PC-9 (cell line): ENCODE measurements around the gene FGF1. TPM values are rescaled to one million over a fixed set of nuclear protein-coding genes. Genes with fewer than 3 reads are reported as not detected.

Source experiments
- BruUV-seq: library from RNA; stranded (reverse); fragments of 400-500 nt; replicated peaks from 2 replicates; lab custom pipeline; 2021; lab: Mats Ljungman, UMichigan
- CTCF ChIA-PET: fragments of 300-600 bp; sonication (Branson Sonifier 250); formaldehyde crosslinking; loops from one replicate; lab custom pipeline; 2022; ENCODE audit warnings: antibody characterized with exemption; lab: Charles Lee
- POLR2A ChIA-PET: fragments of 300-600 bp; sonication (Branson Sonifier 250); formaldehyde crosslinking; loops from one replicate; lab custom pipeline; 2022; ENCODE audit warnings: antibody characterized with exemption; ENCODE audit not compliant: unreplicated experiment; lab: Charles Lee
- DNase-seq, 2 experiments: peaks; one replicate each; pipeline versions ENCODE4 v3.0.0 to v3.0.0-alpha.2; 2015 to 2022; ENCODE audit warnings: mixed read lengths in 1 of 2
- H2AFZ ChIP-seq: fragments of 200-600 bp; sonication (generic); 2 replicates; pipeline ENCODE4 v1.8.1; 2017; ENCODE audit warnings: antibody characterized with exemption
- H3F3A ChIP-seq: fragments of 200-600 bp; sonication (generic); 2 replicates; pipeline ENCODE4 v1.8.1; 2017; ENCODE audit warnings: antibody characterized with exemption, mild to moderate bottlenecking, low read depth; ENCODE audit not compliant: insufficient read depth
- H3K27ac ChIP-seq: fragments of 200-600 bp; sonication (generic); 2 replicates; pipeline ENCODE4 v1.6.1; 2016; ENCODE audit warnings: mixed run types
- H3K27me3 ChIP-seq: fragments of 200-600 bp; sonication (generic); 2 replicates; pipeline ENCODE4 v1.6.1; 2016; ENCODE audit warnings: low read depth, mixed run types; ENCODE audit not compliant: insufficient read depth
- H3K36me3 ChIP-seq: fragments of 200-600 bp; sonication (generic); 2 replicates; pipeline ENCODE4 v1.6.1; 2016; ENCODE audit warnings: low read depth, mixed run types
- H3K4me1 ChIP-seq: fragments of 200-600 bp; sonication (generic); replicated peaks from 2 replicates; pipeline ENCODE4 v1.6.1; 2016; ENCODE audit warnings: mixed run types; ENCODE audit not compliant: insufficient read depth
- H3K4me2 ChIP-seq: fragments of 200-600 bp; sonication (generic); 2 replicates; pipeline ENCODE4 v1.6.1; 2017; ENCODE audit warnings: mixed run types
- H3K4me3 ChIP-seq: fragments of 200-600 bp; sonication (generic); 2 replicates; pipeline ENCODE4 v1.6.1; 2016; ENCODE audit warnings: mixed run types
- H3K79me2 ChIP-seq: fragments of 200-600 bp; sonication (generic); 2 replicates; pipeline ENCODE4 v1.6.1; 2017; ENCODE audit warnings: low read depth, mixed run types
- H3K9me2 ChIP-seq: fragments of 200-600 bp; sonication (generic); 2 replicates; pipeline ENCODE4 v1.8.1; 2017; ENCODE audit warnings: mild to moderate bottlenecking; ENCODE audit not compliant: insufficient read depth
- H3K9me3 ChIP-seq: fragments of 200-600 bp; sonication (generic); 2 replicates; pipeline ENCODE4 v1.8.1; 2016; ENCODE audit warnings: low read depth; ENCODE audit not compliant: insufficient read depth
- H4K20me1 ChIP-seq: fragments of 200-600 bp; sonication (generic); 2 replicates; pipeline ENCODE4 v1.8.1; 2017; ENCODE audit not compliant: insufficient read depth
- EZH2 ChIP-seq: fragments of 200-600 bp; sonication (generic); IDR thresholded peaks from 2 replicates; pipeline ENCODE4 v1.8.0; 2017; ENCODE audit warnings: antibody characterized with exemption, low read depth
- intact Hi-C: fragments of 100-400 bp; cut with micrococcal nuclease; formaldehyde crosslinking; loops from one replicate; pipeline ENCODE4 v1.10.0; 2022; ENCODE audit not compliant: unreplicated experiment
- total RNA-seq: library from RNA; stranded (reverse); gene quantifications from 2 replicates; pipeline ENCODE4 v1.2.3, GENCODE V29; 2021
- TF ChIP-seq, protein P1 (sequence below): fragments of 200-600 bp; sonication (generic); conservative IDR thresholded peaks from 2 replicates; pipeline ENCODE4 v1.6.1; 2017; ENCODE audit warnings: mixed run types, antibody characterized with exemption, mild to moderate bottlenecking, moderate library complexity

Gene FGF1
- total RNA-seq, 1 experiment from 2014 or later = 0.44 TPM

- Histone ChIP-seq H3K4me3 (no peak overlapping the region), H3F3A (peaks cover 7% of the 10 kb centered on the region; the same call in 1 of the 2 replicates), H3K27me3 (no peaks in the 10 kb centered on the region), H3K79me2 (no peaks in the 10 kb centered on the region), H3K27ac (no peak overlapping the region), H3K36me3 (no peaks in the 10 kb centered on the region), H4K20me1 (no peaks in the 10 kb centered on the region), H3K4me1 (no peaks in the 10 kb centered on the region), H3K9me2 (no peaks in the 10 kb centered on the region), H3K4me2 (no peak overlapping the region), H3K9me3 (no peaks in the 10 kb centered on the region), H2AFZ (no peak overlapping the region)
- TF ChIP-seq, protein P1, sequence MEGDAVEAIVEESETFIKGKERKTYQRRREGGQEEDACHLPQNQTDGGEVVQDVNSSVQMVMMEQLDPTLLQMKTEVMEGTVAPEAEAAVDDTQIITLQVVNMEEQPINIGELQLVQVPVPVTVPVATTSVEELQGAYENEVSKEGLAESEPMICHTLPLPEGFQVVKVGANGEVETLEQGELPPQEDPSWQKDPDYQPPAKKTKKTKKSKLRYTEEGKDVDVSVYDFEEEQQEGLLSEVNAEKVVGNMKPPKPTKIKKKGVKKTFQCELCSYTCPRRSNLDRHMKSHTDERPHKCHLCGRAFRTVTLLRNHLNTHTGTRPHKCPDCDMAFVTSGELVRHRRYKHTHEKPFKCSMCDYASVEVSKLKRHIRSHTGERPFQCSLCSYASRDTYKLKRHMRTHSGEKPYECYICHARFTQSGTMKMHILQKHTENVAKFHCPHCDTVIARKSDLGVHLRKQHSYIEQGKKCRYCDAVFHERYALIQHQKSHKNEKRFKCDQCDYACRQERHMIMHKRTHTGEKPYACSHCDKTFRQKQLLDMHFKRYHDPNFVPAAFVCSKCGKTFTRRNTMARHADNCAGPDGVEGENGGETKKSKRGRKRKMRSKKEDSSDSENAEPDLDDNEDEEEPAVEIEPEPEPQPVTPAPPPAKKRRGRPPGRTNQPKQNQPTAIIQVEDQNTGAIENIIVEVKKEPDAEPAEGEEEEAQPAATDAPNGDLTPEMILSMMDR = no peak
- TF ChIP-seq EZH2 = no peak
- ChIA-PET CTCF (no interaction called here), POLR2A (interaction anchor here (0.7 kb wide), 1 partner anchor 20 kb away, joined by 3 read pairs; no protein-coding TSS in a partner anchor)
- DNase-seq = no peak
- BruUV-seq = no TSS peak
- intact Hi-C loops = no loop called here
These were observed 2.5 kb upstream of the FGF1 start for GRCh38 chr5:142688281-142688989.

DNA sequence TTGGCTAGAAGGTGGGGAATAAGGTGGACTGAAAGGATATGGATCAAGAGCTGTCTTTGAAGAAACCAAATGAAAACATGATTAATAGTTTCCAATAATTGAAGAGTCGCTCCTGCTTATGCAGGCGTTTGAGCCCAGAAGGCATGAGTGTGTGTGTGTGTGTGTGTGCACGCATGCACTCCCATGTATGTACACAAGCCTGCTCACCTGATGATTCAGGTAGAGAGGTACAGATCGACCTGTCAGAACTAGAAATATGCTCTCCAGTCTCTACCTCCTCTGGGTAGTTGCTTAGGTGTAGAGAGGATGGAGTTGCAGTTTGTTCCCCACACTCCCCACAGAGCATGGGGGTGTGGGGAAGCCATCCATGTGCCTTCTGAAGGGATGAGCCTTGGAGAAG lies 1.1 kb upstream of the FGF1 start:
- H3K27ac ChIP-seq = no peak overlapping the region
- CTCF ChIA-PET = interaction anchor here (2.1 kb wide), 1 partner anchor 12 kb away, joined by 6 read pairs; no protein-coding TSS in a partner anchor

GRCh38 chr5:142686210-142686734 lies 382 bp upstream of the FGF1 start:
- peaks cover 20% of the 10 kb centered on the region for H3F3A ChIP-seq
- no peaks in the 10 kb centered on the region for H3K36me3 ChIP-seq
- no peaks in the 10 kb centered on the region for H3K79me2 ChIP-seq
- H3K4me1 ChIP-seq = peaks cover 20% of the 10 kb centered on the region
- H2AFZ ChIP-seq = no peak overlapping the region
- H3K9me3 ChIP-seq = no peaks in the 10 kb centered on the region
- H3K27me3 ChIP-seq = no peaks in the 10 kb centered on the region
- H3K4me3 ChIP-seq = no peak overlapping the region
- DNase-seq = no peak
- CTCF ChIA-PET = interaction anchor here (0.7 to 2.1 kb wide), 2 partner anchors 12 to 1046 kb away, joined by 5 to 6 read pairs; no protein-coding TSS in a partner anchor
- no peaks in the 10 kb centered on the region for H3K9me2 ChIP-seq
- H3K27ac ChIP-seq = no peak overlapping the region
- no peak overlapping the region for H3K4me2 ChIP-seq
- POLR2A ChIA-PET = no interaction called here
- intact Hi-C loops = no loop called here
- no peak for TF ChIP-seq EZH2
- TF ChIP-seq, protein P1 = no peak
- no peaks in the 10 kb centered on the region for H4K20me1 ChIP-seq
- no TSS peak for BruUV-seq

More for the DNA sequence above, 1.1 kb upstream of the FGF1 start:
- H3K27me3 ChIP-seq = no peaks in the 10 kb centered on the region
- H3K4me3 ChIP-seq = no peak overlapping the region
- no TSS peak for BruUV-seq
- peaks cover 14% of the 10 kb centered on the region for H3K4me1 ChIP-seq
- intact Hi-C loops = no loop called here
- DNase-seq = no peak
- peaks cover 13% of the 10 kb centered on the region; the same call in 1 of the 2 replicates for H3F3A ChIP-seq
- no peak overlapping the region for H3K4me2 ChIP-seq
- no peak overlapping the region for H2AFZ ChIP-seq
- no peak for TF ChIP-seq EZH2
- TF ChIP-seq, protein P1 = no peak
- H3K9me3 ChIP-seq = no peaks in the 10 kb centered on the region
- no peaks in the 10 kb centered on the region for H3K79me2 ChIP-seq
- H4K20me1 ChIP-seq = no peaks in the 10 kb centered on the region
- no peaks in the 10 kb centered on the region for H3K9me2 ChIP-seq
- POLR2A ChIA-PET = no interaction called here
- no peaks in the 10 kb centered on the region for H3K36me3 ChIP-seq
